DOHH2 (cell line): ENCODE results near the gene DCAF6.

Experiments
- CTCF ChIP-seq: fragments of 200-600 bp; sonication (generic); IDR thresholded peaks from one replicate; pipeline ENCODE4 v1.5.1; 2014; ENCODE audit warnings: antibody characterized with exemption, mild to moderate bottlenecking, low read depth, low read length; ENCODE audit not compliant: poor library complexity, severe bottlenecking
- EZH2phosphoT487 ChIP-seq: fragments of 200-600 bp; sonication (generic); IDR thresholded peaks from 2 replicates; pipeline ENCODE4 v1.6.1; 2017; ENCODE audit warnings: borderline replicate concordance, mild to moderate bottlenecking, antibody characterized with exemption, low read length, moderate library complexity, mixed read lengths

GRCh38 chr1:167926486-167926997, 9.9 kb upstream of the DCAF6 start:
- TF ChIP-seq CTCF, result no peak
- TF ChIP-seq EZH2phosphoT487, result no peak
